GM19372 (cell line): ENCODE measurements around the gene F8.
A peak's percentile ranks its signal among the peaks of the same experiment; 100 is the strongest.
"Not testable (repeated sequence)": the region's sequence is repeated elsewhere in the genome, so short reads cannot be mapped to it uniquely, and the experiment has no call there.

Experiments
- ATAC-seq: cut with Tn5 transposase; IDR thresholded peaks from one replicate; pipeline ENCODE4 v1.9.1; 2021; ENCODE audit warnings: mild to moderate bottlenecking, low read depth, moderate library complexity; ENCODE audit not compliant: unreplicated experiment

F8 gene

GRCh38 chrX:154988719-154989118 lies 33.8 kb downstream of the F8 start:
- no peak for ATAC-seq

DNA sequence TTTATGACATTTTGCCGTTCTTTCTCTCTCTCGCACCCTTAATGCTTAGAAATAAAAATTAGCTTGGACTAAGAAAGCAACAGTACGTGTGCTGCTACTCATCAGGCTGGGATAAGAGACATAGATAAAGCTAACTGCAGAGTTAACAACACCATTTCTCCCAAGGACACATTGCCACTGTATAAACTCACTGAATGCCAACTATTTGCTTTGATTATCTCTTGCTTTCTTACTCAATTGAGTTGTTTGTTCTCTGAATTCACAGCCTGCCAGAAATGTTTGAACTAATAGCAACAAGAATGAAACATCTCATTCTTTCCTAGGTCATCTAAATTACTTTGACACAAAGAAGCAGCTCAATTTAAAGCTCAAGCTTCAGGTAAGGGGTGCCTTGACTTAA lies 34.6 kb downstream of the F8 start:
- ATAC-seq = no peak

- ATAC-seq = no peak
These were observed 35.5 kb downstream of the F8 start for GRCh38 chrX:154986826-154987575.

GRCh38 chrX:154981116-154981411 lies 41.5 kb downstream of the F8 start:
- no peak for ATAC-seq

- peak; percentile 96 for ATAC-seq
These were observed 42.0 kb downstream of the F8 start for GRCh38 chrX:154980330-154981115.

DNA sequence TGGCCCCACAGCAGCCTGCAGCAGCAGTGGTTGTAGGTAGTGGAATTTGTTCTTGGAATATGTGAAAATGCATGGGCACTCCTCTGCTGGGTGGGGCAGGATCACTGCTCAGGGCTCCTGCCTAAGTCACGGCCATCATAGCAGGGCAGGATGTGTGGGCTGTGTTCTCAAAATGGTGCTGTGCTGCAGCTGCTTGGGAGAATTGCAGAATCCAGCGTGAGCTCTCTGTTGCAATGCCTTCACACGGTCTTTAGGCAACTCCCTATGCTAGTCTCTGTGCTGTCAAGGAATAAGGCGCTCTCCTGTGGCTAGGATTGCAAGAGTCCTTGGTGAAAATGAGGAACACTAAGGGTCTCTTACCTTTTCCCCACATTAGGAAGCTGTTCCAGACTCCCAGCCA lies 42.9 kb downstream of the F8 start:
- ATAC-seq = no peak

GRCh38 chrX:154968353-154968752 lies 54.2 kb downstream of the F8 start:
- no peak for ATAC-seq

DNA sequence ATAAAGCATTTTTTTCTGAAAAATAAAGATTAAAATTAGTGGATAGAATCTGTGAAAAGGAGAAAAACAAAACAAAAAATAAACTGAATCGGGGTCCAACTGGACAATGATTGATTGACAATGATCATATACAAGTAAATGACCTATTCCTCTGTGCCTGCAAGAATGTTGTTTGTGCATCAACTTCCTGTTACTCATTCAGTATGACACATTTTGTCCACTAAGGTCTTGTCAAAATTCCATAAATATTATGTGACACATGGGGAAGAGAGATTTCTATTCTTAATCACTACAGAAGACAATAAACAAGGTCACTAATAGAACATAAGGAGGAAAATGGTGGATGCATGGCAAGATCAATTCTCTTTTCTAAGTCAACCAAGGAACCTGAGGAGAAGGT lies 54.9 kb downstream of the F8 start:
- ATAC-seq = no peak

DNA sequence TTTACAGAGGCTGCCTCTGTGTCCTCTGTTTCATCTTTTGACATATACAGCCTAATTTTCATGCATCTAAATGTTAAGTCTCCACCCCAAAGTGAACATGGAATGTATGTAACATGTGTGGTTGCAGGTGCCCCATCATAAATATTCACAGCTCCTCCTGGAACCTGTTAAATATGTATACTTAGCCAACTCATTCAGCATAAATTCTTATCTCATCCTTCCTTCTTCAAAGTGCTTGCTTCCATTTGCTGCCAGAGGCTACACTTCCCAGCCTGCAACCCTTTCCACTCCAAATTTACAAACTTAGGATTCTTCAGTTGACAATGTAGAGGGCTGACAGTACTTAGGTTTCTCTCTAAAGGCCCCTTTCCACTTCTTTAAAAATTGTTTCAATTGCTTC lies 60.6 kb downstream of the F8 start:
- no peak for ATAC-seq

- ATAC-seq = not testable (repeated sequence)
These were observed 66.7 kb downstream of the F8 start for GRCh38 chrX:154955799-154956198.

DNA sequence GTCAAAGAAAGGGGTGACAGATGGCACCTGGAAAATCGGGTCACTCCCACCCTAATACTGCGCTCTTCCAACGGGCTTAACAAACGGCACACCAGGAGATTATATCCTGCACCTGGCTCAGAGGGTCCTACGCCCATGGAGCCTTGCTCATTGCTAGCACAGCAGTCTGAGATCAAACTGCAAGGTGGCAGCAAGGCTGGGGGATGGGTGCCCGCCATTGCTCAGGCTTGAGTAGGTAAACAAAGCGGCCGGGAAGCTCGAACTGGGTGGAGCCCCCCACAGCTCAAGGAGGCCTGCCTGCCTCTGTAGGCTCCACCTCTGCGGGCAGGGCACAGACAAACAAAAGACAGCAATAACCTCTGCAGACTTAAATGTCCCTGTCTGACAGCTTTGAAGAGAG lies 83.3 kb downstream of the F8 start:
- not testable (repeated sequence) for ATAC-seq

DNA sequence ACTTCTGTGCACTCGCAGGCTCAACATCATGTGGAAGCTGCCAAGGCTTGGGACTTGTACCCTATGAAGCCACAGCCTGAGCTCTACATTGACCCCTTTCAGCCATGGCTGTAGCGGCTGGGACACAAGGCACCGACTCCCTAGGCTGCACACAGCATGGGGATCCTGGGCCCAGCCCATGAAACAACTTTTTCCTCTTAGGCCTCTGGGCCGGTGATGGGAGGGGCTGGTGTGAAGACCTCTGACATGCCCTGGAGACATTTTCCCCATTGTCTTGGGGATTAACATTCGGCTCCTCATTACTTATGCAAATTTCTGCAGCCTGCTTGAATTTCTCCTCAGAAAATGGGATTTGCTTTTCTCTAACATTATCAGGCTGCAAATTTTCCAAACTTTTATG lies 97.8 kb downstream of the F8 start:
- ATAC-seq = not testable (repeated sequence)

DNA sequence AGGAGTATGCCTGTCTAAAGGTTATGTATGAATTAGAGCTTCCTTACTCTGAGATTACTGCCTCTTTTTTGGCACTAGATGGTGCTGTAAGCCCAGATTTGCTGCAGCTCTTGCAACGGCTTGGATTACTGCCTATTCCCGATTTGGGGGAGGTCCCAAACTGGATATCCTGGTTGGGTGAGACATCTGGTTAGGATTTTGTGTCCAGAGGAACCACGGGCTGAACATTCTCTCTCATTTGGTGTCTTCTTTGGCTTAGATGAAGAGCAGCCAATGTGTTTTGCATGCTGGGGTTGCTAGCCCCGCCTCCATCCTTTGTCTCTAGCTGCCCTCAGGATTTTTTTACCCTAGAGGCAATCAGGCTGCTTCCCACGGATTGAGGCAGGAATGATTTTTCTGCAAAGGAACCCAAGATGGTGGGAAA lies 104.5 kb downstream of the F8 start:
- ATAC-seq = no peak

- no peak for ATAC-seq
These were observed 108.5 kb downstream of the F8 start for GRCh38 chrX:154914052-154914451.

GRCh38 chrX:154910528-154910927 lies 112.0 kb downstream of the F8 start:
- not testable (repeated sequence) for ATAC-seq

DNA sequence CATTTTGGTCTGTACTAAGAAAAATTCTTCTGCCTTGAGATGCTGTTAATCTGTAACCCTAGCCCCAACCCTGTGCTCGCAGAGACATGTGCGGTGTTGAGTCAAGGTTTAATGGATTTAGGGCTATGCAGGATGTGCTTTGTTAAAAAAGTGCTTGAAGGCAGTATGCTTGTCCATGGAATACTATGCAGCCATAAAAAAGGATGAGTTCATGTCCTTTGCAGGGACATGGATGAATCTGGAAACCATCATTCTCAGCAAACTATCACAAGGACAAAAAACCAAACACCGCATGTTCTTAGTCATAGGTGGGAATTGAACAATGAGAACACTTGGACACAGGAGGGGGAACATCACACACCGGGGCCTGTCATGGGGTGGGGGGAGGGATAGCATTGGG lies 112.5 kb downstream of the F8 start:
- not testable (repeated sequence) for ATAC-seq

DNA sequence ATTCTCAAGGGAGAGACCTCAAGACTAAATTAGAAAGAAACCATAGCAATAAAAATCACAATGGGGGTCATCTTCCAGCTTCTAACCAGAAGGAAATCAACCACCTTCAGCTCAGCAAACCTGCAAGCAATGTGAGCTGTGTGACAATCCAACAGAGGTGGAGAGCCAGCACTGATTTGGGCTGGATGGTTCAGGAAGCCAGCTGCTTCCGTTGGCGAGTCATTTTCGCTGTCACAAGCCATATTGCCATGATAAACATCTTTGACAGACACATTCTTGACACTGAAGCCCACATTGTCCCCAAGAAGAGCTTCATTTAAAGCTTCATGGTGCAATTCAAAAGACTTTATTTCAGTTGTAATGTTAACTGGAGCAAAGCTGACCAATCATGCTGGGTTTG lies 113.7 kb downstream of the F8 start:
- no peak for ATAC-seq

GRCh38 chrX:154902408-154902807 lies 120.1 kb downstream of the F8 start:
- no peak for ATAC-seq

GRCh38 chrX:154900323-154900722 lies 122.2 kb downstream of the F8 start:
- no peak for ATAC-seq

DNA sequence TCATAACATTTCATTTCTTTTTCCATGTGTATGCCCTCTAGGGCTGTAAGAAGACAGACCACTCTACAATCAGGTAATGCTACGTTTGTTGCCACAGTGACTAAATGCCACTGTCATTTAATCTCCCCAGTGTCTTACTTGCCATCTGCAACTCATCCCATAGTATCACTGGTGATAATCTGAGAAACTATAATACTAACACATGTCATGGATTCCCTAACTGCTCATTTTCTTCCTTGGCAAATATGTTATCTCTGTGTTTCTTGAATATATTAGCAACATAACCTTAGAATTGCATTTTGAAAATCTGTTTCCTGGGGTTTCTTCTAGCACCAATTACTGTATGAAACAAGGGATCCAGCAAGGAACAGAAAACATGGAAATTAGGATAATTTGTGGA lies 130.2 kb downstream of the F8 start:
- no peak for ATAC-seq

GRCh38 chrX:154890990-154891639 lies 131.4 kb downstream of the F8 start:
- no peak for ATAC-seq

DNA sequence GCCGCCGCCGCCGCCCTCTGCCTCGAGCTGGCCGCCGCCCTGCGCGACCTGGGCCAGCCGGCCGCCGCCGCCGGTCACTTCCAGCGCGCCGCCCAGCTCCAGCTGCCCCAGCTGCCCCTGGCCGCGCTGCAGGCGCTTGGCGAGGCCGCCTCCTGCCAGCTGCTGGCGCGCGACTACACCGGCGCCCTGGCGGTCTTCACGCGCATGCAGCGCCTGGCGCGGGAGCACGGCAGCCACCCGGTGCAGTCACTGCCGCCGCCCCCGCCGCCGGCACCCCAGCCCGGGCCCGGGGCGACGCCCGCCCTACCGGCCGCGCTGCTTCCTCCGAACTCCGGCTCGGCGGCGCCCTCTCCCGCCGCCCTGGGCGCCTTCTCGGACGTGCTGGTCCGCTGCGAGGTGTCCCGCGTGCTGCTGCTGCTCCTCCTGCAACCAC lies 135.7 kb downstream of the F8 start:
- ATAC-seq = peak; percentile 48
